ENCODE data around the gene BCL7C.
"Not testable (repeated sequence)": the region's sequence is repeated elsewhere in the genome, so short reads cannot be mapped to it uniquely, and the experiment has no call there.

Gene BCL7C

DNA sequence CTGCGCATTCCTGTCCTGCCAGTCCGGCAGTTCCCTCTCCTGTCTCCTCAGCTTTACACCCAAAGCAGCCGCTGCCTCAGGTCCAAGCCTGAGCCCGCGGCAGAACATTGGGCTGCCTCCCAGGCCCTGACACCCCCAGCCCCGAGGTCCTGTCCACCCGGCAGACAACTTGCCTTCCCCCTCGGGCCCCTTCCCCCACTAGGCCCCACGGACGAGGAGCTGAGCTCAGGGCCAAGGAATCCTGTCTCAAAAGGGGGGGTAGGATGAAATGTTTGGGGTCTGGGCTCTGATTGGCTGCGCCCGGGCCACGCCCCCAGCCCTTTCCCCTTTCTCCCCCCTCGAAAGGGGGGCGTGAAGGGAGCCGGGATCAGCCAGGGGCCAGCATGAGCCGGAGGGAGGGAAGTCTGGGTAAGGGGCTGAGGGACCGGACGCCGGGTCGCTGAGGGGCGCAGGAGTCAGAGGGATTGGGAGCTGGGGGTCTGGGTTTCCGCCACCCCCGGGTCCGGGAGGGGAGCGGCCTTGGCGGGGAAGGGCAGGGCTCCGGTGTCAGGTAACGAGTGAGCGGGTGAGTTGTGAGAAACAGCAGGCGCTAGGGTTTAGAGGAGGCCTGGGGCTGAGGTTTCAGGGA is 2.5 kb upstream of the BCL7C start, which contains the start of gene CTF1:
Gene CTF1, plus strand, starts transcription at position 354 of the 628 bp plus-strand sequence. Its CDS starts 30 bp downstream, at position 384.
- peak within 1 kb of the TSS; percentile 99 for H3K27ac ChIP-seq
- no peak for DNase-seq (ENCODE audit: low read depth, low spot score)

DNA sequence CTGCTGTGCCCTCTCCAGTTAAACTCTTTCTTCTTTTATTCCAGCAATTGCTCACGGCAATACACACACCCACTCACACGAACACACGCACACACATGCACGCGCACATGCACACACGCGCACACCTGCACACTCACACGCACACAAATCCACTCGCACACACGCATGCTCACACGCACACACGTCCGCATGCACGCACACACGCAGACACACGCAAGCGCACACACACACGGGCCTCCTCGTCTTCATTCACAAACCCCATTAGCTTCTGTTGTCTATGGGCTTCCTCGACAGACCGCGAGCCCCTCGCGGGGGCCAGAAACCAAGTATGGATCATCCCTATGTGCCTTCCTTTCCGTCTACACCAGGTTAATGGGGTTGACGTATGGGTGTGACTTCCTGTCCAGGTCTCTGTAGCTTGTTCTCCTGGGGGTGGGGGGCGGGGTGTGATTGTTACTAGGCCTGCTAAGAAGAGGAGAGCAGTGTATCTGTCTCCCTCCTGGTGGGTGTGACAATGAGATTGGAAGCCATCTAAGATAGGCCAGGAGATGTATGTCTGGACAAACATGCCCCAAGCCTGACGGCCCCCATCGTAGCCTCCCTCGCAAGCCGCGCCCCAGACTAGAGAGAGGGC is 1.9 kb upstream of the BCL7C start:
- no peak for DNase-seq (ENCODE audit: low read depth, low spot score)
- H3K27ac ChIP-seq: peak overlapping the region; percentile 99

GRCh38 chr16:30894540-30895368 is 877 bp upstream of the BCL7C start:
- DNase-seq (ENCODE audit: low read depth, low spot score): no peak
- H3K27ac ChIP-seq: peak overlapping the region; percentile 99

GRCh38 chr16:30893417-30893743 is 497 bp downstream of the BCL7C start:
- peak overlapping the region; percentile 99 for H3K27ac ChIP-seq
- no peak for DNase-seq (ENCODE audit: low read depth, low spot score)

DNA sequence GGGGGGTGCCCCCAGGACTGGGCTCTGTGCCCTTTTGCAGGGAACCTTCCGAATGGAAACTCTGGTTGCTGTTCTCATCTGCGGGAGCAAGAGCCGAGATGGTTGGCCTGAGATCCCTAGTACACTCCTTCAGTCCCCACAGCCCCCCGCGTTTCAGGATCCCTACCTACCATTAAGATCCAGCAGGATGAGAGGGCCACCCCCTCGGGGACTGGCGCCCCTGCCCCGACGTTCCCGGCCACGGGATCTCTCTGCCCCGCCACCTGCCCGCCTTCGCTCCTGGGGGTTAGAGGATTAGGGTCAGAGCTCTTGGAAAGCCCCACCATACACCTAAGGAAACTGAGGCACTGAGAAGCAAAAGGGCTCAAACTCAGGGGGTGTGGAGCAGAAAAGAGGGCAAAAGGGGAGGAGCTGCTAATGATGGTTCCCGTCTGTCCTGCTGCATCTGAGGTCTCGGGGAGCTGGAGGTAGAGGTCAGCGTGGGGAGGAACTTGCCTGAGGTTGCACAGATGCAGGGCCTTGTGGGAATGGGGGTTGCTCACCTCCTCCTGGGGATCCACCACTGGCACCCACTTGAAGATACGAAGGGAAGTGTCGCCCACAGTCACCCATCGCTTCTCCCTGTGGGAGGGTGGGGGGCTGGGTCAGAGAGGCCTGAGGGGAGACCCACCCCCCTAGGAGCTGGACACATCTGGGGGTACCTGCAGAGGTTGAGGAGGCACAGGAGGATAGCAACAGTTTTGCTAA is 1.0 kb downstream of the BCL7C start:
- no peak for DNase-seq (ENCODE audit: low read depth, low spot score)
- peak overlapping the region; percentile 99 for H3K27ac ChIP-seq

DNA sequence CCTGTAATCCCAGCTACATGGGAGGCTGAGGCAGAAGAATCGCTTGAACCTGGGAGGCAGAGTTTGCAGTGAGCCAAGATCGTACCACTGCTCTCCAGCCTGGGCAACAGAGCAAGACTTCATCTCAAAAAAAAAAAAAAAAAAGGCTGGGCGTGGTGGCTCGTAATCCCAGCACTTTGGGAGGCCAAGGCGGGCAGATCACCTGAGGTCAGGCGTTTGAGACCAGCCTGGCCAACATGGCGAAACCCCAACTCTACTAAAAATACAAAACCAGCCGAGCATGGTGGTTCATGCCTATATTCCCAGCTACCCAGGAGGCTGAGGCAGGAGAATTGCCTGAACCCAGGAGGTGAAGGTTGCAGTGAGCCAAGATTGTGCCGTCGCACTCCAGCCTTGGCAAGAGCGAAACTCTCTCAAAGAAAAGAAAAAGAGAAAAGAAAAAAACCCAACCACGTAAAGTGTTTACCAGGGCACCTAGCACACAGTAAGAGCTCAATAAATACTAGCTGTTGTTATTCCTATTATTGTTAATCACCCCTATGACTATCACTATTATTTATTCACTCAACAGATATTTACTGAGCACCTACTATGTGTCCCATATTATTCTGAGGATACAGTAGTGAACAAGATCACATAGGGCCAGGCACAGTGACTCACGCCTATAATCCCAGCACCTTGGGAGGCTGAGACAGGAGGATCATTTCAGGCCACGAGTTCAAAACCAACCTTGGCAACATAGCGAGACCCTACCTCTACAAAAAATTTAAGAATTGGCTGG is 2.6 kb downstream of the BCL7C start:
- not testable (repeated sequence) for H3K27ac ChIP-seq; DNase-seq (ENCODE audit: low read depth, low spot score)

DNA sequence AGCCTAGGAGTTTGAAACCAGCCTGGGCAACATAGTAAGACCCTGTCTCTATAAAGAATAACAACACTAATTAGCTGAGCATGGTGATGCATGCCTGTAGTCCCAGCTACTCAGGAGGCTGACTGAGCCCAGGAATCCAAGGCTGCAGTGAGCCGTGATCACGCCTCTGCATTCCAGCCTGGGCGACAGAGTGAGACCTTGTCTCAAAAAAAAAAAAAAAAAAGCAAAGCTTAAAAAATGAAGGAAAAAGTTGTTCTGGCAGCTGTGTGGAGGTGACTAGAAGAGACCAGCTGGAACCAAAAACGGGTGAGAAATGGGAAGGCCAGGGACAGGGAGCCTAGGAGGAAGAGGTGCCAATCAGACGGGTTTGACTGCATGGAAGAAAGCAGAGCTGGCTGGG is 4.2 kb downstream of the BCL7C start:
- no peak overlapping the region for H3K27ac ChIP-seq
- no peak for DNase-seq (ENCODE audit: low read depth, low spot score)

GRCh38 chr16:30888856-30889499 is 4.9 kb downstream of the BCL7C start:
- no peak overlapping the region for H3K27ac ChIP-seq
- DNase-seq (ENCODE audit: low read depth, low spot score): no peak

GRCh38 chr16:30887927-30888326 is 6.0 kb downstream of the BCL7C start:
- DNase-seq (ENCODE audit: low read depth, low spot score): no peak
- H3K27ac ChIP-seq: no peak overlapping the region

DNA sequence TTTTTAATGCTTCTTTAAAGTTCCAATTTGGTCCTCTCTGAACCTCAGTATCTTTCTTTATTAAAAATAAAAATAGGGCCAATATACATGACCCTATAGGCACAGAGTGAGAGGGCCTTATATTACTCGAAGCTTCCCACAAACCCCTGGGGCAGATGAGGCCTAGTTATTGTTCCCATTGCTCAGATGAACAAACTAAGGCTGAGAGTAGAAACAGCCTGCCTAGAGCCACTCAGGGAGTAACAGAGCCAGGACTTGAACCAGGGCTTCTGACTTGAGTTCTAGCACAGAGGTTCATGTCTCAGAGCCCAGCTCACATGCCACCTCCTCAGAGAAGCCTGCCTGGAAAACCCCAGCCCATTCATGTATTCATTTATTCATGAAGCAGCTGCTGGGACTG is 7.7 kb downstream of the BCL7C start:
- no peak for DNase-seq (ENCODE audit: low read depth, low spot score)
- no peak overlapping the region for H3K27ac ChIP-seq

GRCh38 chr16:30885196-30885595 is 8.7 kb downstream of the BCL7C start:
- no peak for DNase-seq (ENCODE audit: low read depth, low spot score)
- no peak overlapping the region for H3K27ac ChIP-seq

DNA sequence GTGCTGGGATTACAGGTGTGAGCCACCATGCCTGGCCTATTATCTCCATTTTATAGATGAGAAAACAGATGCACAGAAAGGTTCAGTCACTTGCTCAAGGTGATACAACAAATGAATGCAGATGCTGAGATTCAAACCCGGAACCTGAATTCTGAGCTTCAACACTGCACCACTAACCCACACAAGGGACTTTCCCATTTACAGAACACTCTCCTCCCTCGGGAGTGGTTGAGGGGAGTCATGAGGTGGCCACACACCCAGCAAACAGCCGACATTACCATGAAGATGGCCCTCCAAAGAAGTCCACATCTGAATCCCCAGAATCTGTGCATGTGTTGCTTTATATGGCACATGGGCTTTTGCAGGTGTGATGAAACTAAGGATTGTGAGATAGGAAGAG is 9.1 kb downstream of the BCL7C start:
- H3K27ac ChIP-seq: no peak overlapping the region
- DNase-seq (ENCODE audit: low read depth, low spot score): no peak

GRCh38 chr16:30882429-30883310 is 11.2 kb downstream of the BCL7C start:
- DNase-seq (ENCODE audit: low read depth, low spot score): no peak
- no peak overlapping the region for H3K27ac ChIP-seq

GRCh38 chr16:30876867-30877266 is 17.0 kb downstream of the BCL7C start:
- DNase-seq (ENCODE audit: low read depth, low spot score): no peak
- peak overlapping the region; percentile 77 for H3K27ac ChIP-seq

DNA sequence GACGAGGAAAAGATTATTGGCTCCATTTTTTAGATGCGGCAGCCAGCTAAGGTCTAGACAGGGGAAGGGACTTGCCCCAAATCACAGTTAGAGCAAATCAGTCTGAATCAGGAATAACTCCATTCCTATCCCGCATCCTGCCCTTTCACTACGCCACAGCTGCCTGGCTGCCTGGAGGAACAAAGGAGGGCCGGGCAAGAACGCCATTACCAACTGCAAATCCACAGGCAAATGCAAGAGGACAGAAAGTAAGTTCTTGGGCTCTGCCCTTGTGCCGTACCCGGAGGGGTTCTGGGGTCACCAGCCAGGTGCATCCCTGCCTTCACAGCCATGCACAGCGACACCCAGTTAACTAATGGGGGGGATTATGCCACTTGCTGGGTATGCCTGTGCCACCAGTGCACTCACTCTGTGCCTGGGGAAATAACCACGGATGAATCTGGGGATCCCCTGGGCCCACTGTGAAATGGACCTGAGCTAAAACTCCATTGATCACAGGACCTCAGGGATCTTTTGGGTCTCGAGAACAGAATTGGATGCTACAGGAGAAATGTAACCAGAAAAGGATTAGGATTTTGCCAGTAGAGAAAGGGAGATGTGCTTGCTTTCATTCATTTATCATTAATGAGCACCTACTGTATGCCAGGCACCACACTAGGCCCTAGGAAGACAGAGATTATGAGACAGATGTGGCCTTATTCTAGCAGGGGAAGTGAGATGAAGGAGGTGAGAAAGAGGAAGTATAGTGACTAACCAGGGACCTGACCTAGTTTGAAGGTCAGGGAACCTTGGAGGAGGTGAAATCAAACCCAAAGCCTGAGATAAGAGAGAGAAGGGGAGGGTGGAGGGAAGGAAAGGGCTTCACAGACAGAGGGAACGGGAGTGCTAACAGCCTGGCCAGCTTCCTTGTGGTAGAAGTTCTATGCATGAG is 17.7 kb downstream of the BCL7C start:
- DNase-seq (ENCODE audit: low read depth, low spot score): no peak

GRCh38 chr16:30874821-30875717 is 18.8 kb downstream of the BCL7C start:
- DNase-seq (ENCODE audit: low read depth, low spot score): no peak
- peak overlapping the region; percentile 77 for H3K27ac ChIP-seq

More for the DNA sequence above, 17.7 kb downstream of the BCL7C start:
- peak overlapping the region; percentile 77 for H3K27ac ChIP-seq
